HEK293 (cell line): Measurements from ENCODE around the gene INO80B.

ENCODE experiments used
- CTCF ChIA-PET: fragments of 350-600 bp; formaldehyde crosslinking; extraction: SDS; loops from one replicate; lab custom pipeline; 2021; ENCODE audit warnings: antibody characterized with exemption; lab: Yijun Ruan, JAX
- POLR2A ChIA-PET: fragments of 300-600 bp; formaldehyde crosslinking; extraction: SDS; loops from one replicate; lab custom pipeline; 2020; ENCODE audit warnings: antibody characterized with exemption, inconsistent platforms; lab: Yijun Ruan, JAX
- H3K27ac ChIP-seq: fragments of 200-500 bp; sonication (Bioruptor generic); 2 replicates; pipeline ENCODE4 v1.5.1; 2014; ENCODE audit warnings: low read depth, low read length, control low read depth, inconsistent platforms; ENCODE audit errors: extremely low read depth
- H3K36me3 ChIP-seq, 2 experiments: fragments of 200-500 bp in 1 of 2; sonication (Bioruptor generic) in 1 of 2; 1 replicate in 1 of 2; 2 replicates in 1 of 2; pipeline ENCODE4 v1.5.1; 2014 to 2017; ENCODE audit warnings: inconsistent platforms in 2 of 2, low read length in 2 of 2; ENCODE audit not compliant: control insufficient read depth in 2 of 2, insufficient read depth in 1 of 2
- H3K4me1 ChIP-seq: fragments of 200-500 bp; sonication (Bioruptor generic); 2 replicates; pipeline ENCODE4 v1.5.1; 2014; ENCODE audit warnings: mild to moderate bottlenecking, low read length, inconsistent platforms; ENCODE audit not compliant: control insufficient read depth, insufficient read depth
- H3K4me3 ChIP-seq: 2 replicates; pipeline ENCODE4 v1.5.1; 2011; ENCODE audit warnings: low read depth, mild to moderate bottlenecking, control low read depth, low read length, moderate library complexity
- H3K9me3 ChIP-seq: fragments of 200-500 bp; sonication (Bioruptor generic); 2 replicates; pipeline ENCODE4 v1.5.1; 2014; ENCODE audit warnings: low read depth, low read length, inconsistent platforms; ENCODE audit not compliant: control insufficient read depth, insufficient read depth
- INSM2 ChIP-seq: fragments of 450-650 bp; formaldehyde crosslinking; IDR thresholded peaks from 2 replicates; pipeline ENCODE4 v1.5.1; 2016; ENCODE audit warnings: missing biosample characterization, missing genetic modification characterization
- REST ChIP-seq: fragments of 450-650 bp; formaldehyde crosslinking; IDR thresholded peaks from 2 replicates; pipeline ENCODE4 v1.5.1; 2016; ENCODE audit warnings: missing biosample characterization, missing genetic modification characterization
- YY1 ChIP-seq: fragments of 450-650 bp; formaldehyde crosslinking; IDR thresholded peaks from 2 replicates; pipeline ENCODE4 v1.5.1; 2018; ENCODE audit warnings: missing biosample characterization, missing genetic modification characterization
- ZBTB6 ChIP-seq: fragments of 450-650 bp; formaldehyde crosslinking; IDR thresholded peaks from 2 replicates; pipeline ENCODE4 v1.5.1; 2017; ENCODE audit warnings: missing biosample characterization, missing genetic modification characterization
- ZNF133 ChIP-seq: fragments of 450-650 bp; formaldehyde crosslinking; IDR thresholded peaks from 2 replicates; pipeline ENCODE4 v1.5.1; 2016; ENCODE audit warnings: missing biosample characterization, missing genetic modification characterization
- ZNF292 ChIP-seq: fragments of 450-650 bp; formaldehyde crosslinking; IDR thresholded peaks from 2 replicates; pipeline ENCODE4 v1.5.1; 2016; ENCODE audit warnings: low read depth, missing biosample characterization, missing genetic modification characterization, borderline replicate concordance
- ZNF426 ChIP-seq: fragments of 450-650 bp; formaldehyde crosslinking; IDR thresholded peaks from 2 replicates; pipeline ENCODE4 v1.5.1; 2017; ENCODE audit warnings: missing biosample characterization, missing genetic modification characterization, mild to moderate bottlenecking, inconsistent platforms, moderate library complexity
- ZNF48 ChIP-seq: fragments of 450-650 bp; formaldehyde crosslinking; IDR thresholded peaks from 2 replicates; pipeline ENCODE4 v1.5.1; 2016; ENCODE audit warnings: missing biosample characterization, missing genetic modification characterization
- ZNF785 ChIP-seq: fragments of 450-650 bp; formaldehyde crosslinking; IDR thresholded peaks from 2 replicates; pipeline ENCODE4 v1.5.1; 2016; ENCODE audit warnings: missing biosample characterization, missing genetic modification characterization
- ZNF830 ChIP-seq: fragments of 450-650 bp; IDR thresholded peaks from 2 replicates; pipeline ENCODE4 v1.5.0; 2018; ENCODE audit warnings: missing biosample characterization, missing genetic modification characterization, low read depth, mild to moderate bottlenecking, moderate library complexity

The INO80B gene

GRCh38 chr2:74429487-74430451 is 25.1 kb upstream of the INO80B start (continued):
- TF ChIP-seq INSM2 (tag by site-specific recombination) = no peak

GRCh38 chr2:74430502-74430901 is 24.4 kb upstream of the INO80B start:
- ChIA-PET CTCF (no interaction called here), POLR2A (interaction anchor here (2.3 kb wide), 1 partner anchor 25 kb away, joined by 7 read pairs; the partner anchor contains the start of gene INO80B)
- H3K4me3 ChIP-seq = no peak overlapping the region
- TF ChIP-seq REST (tag by site-specific recombination) (no peak), ZNF830 (tag by site-specific recombination) (no peak), ZNF426 (tag by site-specific recombination) (no peak), ZNF48 (tag by site-specific recombination) (no peak), ZNF785 (no peak), YY1 (tag by site-specific recombination) (no peak), ZNF133 (no peak)
- no peaks in the 10 kb centered on the region for H3K9me3 ChIP-seq
- H3K27ac ChIP-seq = no peak overlapping the region
- peaks cover 16 to 79% of the 10 kb centered on the region in 2 experiments; a peak in 2 of 3 replicates for H3K36me3 ChIP-seq
- H3K4me1 ChIP-seq = no peaks in the 10 kb centered on the region

GRCh38 chr2:74436111-74436805 is 18.6 kb upstream of the INO80B start:
- CTCF ChIA-PET = no interaction called here
- Histone ChIP-seq H3K4me3 (no peak overlapping the region), H3K27ac (no peak overlapping the region), H3K4me1 (no peaks in the 10 kb centered on the region; the same call in 1 of the 2 replicates), H3K36me3 (peaks cover 0 to 57% of the 10 kb centered on the region in 2 experiments; a peak in 2 of 3 replicates), H3K9me3 (no peaks in the 10 kb centered on the region)
- TF ChIP-seq ZBTB6 (tag by site-specific recombination) = peak; percentile 68; the same call in 1 of the 2 replicates
- TF ChIP-seq ZNF292 (tag by site-specific recombination) = no peak
- POLR2A ChIA-PET = no interaction called here
